PC-3 (cell line): ENCODE results near the gene PKN2.

Source experiments
- EZH2phosphoT487 ChIP-seq: fragments of 300-600 bp; sonication (generic); IDR thresholded peaks from 2 replicates; pipeline ENCODE4 v1.6.1; 2018; ENCODE audit warnings: mild to moderate bottlenecking, antibody characterized with exemption, low read length, borderline replicate concordance
- TF ChIP-seq, protein P1 (sequence below): fragments of 300-600 bp; sonication (generic); conservative IDR thresholded peaks from 2 replicates; pipeline ENCODE4 v1.5.1; 2017; ENCODE audit warnings: antibody characterized with exemption, low read depth, mild to moderate bottlenecking, low read length

DNA sequence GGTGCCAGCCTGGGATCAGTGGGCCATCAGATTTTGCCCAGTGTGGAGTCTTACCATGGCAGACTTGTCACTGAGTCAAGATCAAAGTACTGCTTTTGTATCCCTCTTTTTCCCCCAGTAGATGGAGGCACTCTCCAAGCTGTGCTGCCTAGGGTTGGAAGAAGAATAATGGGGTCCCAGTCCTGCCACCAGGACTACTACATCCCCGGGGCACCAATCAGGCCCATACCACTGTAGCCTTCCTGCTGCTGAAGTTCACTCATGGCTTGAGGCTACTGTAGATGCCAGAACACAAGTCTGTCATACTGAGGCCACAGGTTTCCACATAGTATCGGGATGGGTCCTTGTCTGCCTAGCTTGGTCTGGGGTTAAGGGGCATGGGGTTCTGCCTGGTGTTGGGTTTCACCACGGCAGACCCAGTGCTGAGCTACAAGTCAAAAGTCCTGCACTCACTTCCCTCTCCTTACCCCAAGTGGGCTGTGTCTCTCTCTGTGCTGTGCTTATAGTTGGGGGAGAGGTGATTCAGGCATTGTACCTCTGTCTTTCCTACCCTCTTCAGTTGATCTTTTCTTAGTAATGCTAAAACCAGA, 53.4 kb downstream of the PKN2 start:
- TF ChIP-seq, protein P1, sequence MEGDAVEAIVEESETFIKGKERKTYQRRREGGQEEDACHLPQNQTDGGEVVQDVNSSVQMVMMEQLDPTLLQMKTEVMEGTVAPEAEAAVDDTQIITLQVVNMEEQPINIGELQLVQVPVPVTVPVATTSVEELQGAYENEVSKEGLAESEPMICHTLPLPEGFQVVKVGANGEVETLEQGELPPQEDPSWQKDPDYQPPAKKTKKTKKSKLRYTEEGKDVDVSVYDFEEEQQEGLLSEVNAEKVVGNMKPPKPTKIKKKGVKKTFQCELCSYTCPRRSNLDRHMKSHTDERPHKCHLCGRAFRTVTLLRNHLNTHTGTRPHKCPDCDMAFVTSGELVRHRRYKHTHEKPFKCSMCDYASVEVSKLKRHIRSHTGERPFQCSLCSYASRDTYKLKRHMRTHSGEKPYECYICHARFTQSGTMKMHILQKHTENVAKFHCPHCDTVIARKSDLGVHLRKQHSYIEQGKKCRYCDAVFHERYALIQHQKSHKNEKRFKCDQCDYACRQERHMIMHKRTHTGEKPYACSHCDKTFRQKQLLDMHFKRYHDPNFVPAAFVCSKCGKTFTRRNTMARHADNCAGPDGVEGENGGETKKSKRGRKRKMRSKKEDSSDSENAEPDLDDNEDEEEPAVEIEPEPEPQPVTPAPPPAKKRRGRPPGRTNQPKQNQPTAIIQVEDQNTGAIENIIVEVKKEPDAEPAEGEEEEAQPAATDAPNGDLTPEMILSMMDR, result no peak
- TF ChIP-seq EZH2phosphoT487, result no peak
